ENCODE results near the gene CCDC83. TPM values are rescaled to one million over a fixed set of nuclear protein-coding genes. Genes with fewer than 3 reads are reported as not detected.
"Not testable (repeated sequence)": the region's sequence is repeated elsewhere in the genome, so short reads cannot be mapped to it uniquely, and the experiment has no call there.

The CCDC83 gene
- total RNA-seq, 2 experiments from 2014 or later, result not detected

DNA sequence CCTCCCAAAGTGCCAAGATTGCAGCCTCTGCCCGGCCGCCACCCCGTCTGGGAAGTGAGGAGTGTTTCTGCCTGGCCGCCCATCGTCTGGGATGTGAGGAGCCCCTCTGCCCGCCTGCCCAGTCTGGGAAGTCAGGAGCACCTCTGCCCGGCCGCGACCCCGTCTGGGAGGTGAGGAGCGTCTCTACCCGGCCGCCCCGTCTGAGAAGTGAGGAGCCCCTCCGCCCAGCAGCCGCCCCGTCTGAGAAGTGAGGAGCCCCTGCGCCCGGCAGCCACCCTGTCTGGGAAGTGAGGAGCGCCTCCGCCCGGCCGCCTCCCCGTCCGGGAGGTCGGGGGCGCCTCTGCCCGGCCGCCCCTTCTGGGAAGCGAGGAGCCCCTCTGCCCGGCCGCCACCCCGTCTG is 2.4 kb upstream of the CCDC83 start:
- not testable (repeated sequence) for H3K27me3 Mint-ChIP-seq, H3K36me3 Mint-ChIP-seq, H3K27ac Mint-ChIP-seq

DNA sequence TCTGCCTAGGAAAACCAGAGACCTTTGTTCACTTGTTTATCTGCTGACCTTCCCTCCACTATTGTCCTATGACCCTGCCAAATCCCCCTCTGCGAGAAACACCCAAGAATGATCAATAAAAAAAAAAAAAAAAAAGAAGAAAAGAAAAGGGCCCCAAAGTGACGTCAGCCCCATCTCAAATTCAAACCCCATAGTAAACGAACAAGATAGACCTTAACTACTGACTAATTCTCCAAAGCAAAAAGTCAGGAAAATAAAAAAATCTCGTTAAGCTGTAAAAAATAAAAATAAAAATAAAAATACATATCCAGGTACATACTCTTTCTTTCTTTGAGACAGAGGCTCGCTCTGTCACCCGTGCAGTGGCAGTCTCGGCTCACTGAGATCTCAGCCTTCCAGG is 1.6 kb upstream of the CCDC83 start:
- not testable (repeated sequence) for H3K9me3 Mint-ChIP-seq, DNase-seq, H3K36me3 Mint-ChIP-seq, H3K4me3 Mint-ChIP-seq, H3K27me3 Mint-ChIP-seq, H3K27ac Mint-ChIP-seq
- H3K4me1 Mint-ChIP-seq, result peaks cover 11% of the 10 kb centered on the region

More for the DNA sequence above, 2.4 kb upstream of the CCDC83 start:
- not testable (repeated sequence) for H3K9me3 Mint-ChIP-seq, DNase-seq, H3K4me3 Mint-ChIP-seq
- H3K4me1 Mint-ChIP-seq, result peaks cover 11% of the 10 kb centered on the region

DNA sequence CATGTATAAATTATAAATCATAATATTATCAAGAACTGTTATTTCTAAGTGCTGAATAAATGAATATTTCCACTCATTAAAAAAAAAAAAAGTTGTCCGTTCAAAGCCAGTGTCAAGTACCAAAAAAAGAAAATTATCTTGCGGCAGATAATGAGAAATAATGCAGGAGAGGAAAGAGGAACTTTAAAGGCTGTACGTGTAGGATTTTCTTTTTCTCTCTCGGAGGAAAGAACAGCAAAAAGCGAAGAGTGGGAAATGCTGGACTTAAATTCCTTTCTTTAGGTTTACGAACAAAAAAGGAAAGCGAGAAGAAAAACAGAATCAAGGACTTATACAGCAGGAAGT is 999 bp upstream of the CCDC83 start:
- Mint-ChIP-seq H3K36me3 (peaks cover 3% of the 10 kb centered on the region), H3K4me1 (peaks cover 11% of the 10 kb centered on the region)

DNA sequence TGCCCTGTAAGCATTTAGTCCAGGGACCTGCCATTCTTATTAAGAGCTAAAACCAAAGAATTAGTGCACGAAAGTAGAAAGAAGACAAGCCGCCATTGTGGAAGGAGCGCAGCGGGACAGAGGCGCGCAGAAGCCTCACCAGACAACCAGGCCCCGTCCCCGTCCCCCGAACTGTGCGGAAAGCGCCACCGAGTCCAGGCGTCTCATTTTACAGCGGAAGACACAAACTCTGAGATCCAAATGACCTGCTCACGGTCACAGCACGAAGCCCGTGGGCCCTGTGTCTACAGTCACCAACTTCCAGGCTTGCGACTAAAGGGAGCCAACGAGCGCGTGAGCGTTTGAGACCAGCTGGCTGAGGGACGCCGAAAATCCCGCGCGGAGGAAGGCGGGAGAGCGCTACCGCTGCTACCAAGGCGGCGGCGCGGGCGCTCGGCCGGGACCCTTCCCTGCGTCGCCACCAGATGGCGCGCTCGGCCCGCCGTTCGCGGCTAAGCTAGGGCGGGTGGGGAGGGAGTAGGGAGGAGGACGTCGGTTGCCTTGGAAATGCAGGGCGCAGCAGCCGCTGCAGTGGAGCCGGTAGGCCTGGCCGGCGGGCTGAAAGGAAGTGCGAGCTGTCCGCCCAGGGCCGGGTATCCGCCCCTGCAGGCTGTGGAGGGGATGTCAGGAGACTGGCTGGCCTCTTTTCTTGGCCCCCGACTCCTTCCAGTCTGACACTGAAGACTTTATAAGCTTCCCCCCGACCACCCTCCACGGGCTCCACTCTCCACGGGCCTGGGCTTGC is 434 bp upstream of the CCDC83 start:
- Mint-ChIP-seq H3K9me3 (peaks cover 3% of the 10 kb centered on the region), H3K4me1 (peaks cover 11% of the 10 kb centered on the region), H3K36me3 (peaks cover 3% of the 10 kb centered on the region), H3K4me3 (peak overlapping the region; percentile 88), H3K27me3 (peaks cover 3% of the 10 kb centered on the region), H3K27ac (peak overlapping the region; percentile 92)
- DNase-seq, result peak; percentile 94

More for the DNA sequence above, 999 bp upstream of the CCDC83 start:
- Mint-ChIP-seq H3K4me3 (peak overlapping the region; percentile 88), H3K9me3 (peaks cover 3% of the 10 kb centered on the region), H3K27ac (peak overlapping the region; percentile 92), H3K27me3 (peaks cover 3% of the 10 kb centered on the region)
- DNase-seq, result no peak

GRCh38 chr11:85857098-85857497 is 1.9 kb downstream of the CCDC83 start:
- Mint-ChIP-seq H3K36me3 (no peaks in the 10 kb centered on the region), H3K4me1 (peaks cover 11% of the 10 kb centered on the region), H3K27ac (no peak overlapping the region), H3K27me3 (peaks cover 5% of the 10 kb centered on the region), H3K4me3 (no peak overlapping the region), H3K9me3 (peaks cover 2% of the 10 kb centered on the region)
- no peak for DNase-seq

- H3K36me3 Mint-ChIP-seq, H3K9me3 Mint-ChIP-seq, H3K4me1 Mint-ChIP-seq, H3K27ac Mint-ChIP-seq, H3K4me3 Mint-ChIP-seq, DNase-seq: not testable (repeated sequence)
- H3K27me3 Mint-ChIP-seq, result peaks cover 11% of the 10 kb centered on the region
Measured at GRCh38 chr11:85859541-85859940, 4.4 kb downstream of the CCDC83 start.

- Mint-ChIP-seq H3K36me3 (no peaks in the 10 kb centered on the region), H3K4me1 (no peaks in the 10 kb centered on the region), H3K9me3 (peaks cover 2% of the 10 kb centered on the region), H3K27ac (no peak overlapping the region), H3K27me3 (peaks cover 8% of the 10 kb centered on the region), H3K4me3 (no peak overlapping the region)
- no peak for DNase-seq
Measured at GRCh38 chr11:85863855-85864254, 8.7 kb downstream of the CCDC83 start.

GRCh38 chr11:85866137-85866827 is 11.1 kb downstream of the CCDC83 start:
- no peaks in the 10 kb centered on the region for H3K4me1 Mint-ChIP-seq
- no peak overlapping the region for H3K4me3 Mint-ChIP-seq
- H3K36me3 Mint-ChIP-seq, result no peaks in the 10 kb centered on the region
- DNase-seq, result no peak
- peaks cover 8% of the 10 kb centered on the region for H3K27me3 Mint-ChIP-seq
- no peak overlapping the region for H3K27ac Mint-ChIP-seq
- H3K9me3 Mint-ChIP-seq, result no peaks in the 10 kb centered on the region

- Mint-ChIP-seq H3K36me3 (no peaks in the 10 kb centered on the region), H3K27ac (no peak overlapping the region), H3K4me1 (no peaks in the 10 kb centered on the region), H3K27me3 (peaks cover 5% of the 10 kb centered on the region), H3K9me3 (no peaks in the 10 kb centered on the region), H3K4me3 (no peak overlapping the region)
- DNase-seq, result no peak
Measured at GRCh38 chr11:85867751-85868150, 12.6 kb downstream of the CCDC83 start.

GRCh38 chr11:85869781-85870180 is 14.6 kb downstream of the CCDC83 start:
- Mint-ChIP-seq H3K4me3 (no peak overlapping the region), H3K27me3 (no peaks in the 10 kb centered on the region), H3K4me1 (peaks cover 11% of the 10 kb centered on the region), H3K36me3 (no peaks in the 10 kb centered on the region), H3K27ac (no peak overlapping the region), H3K9me3 (no peaks in the 10 kb centered on the region)
- DNase-seq, result no peak

- H3K4me1 Mint-ChIP-seq, result peaks cover 22% of the 10 kb centered on the region
- H3K27ac Mint-ChIP-seq, result no peak overlapping the region
- H3K36me3 Mint-ChIP-seq, result no peaks in the 10 kb centered on the region
- H3K27me3 Mint-ChIP-seq, result no peaks in the 10 kb centered on the region
- no peak overlapping the region for H3K4me3 Mint-ChIP-seq
- no peak for DNase-seq
- no peaks in the 10 kb centered on the region for H3K9me3 Mint-ChIP-seq
Measured at GRCh38 chr11:85874265-85874664, 19.1 kb downstream of the CCDC83 start.

DNA sequence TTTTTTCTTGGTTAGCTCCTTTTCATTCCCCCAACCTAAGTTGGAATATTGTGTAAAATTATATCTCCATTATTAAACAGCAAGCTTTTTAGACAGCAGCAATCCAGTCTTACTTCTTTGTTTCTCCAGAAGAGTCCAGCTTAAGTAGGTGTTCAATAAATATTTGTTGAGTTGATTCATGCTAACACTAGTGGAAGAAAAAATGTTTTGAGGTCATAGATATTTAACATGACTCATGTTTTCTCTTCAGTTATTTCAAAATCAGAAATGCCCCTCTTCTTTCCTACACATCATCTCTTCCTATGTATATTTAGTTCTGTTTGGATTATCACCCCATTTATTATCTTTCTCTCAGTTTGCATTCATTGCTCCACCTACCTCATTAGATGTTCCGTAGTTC is 20.3 kb downstream of the CCDC83 start:
- DNase-seq, result no peak
- H3K27ac Mint-ChIP-seq, result no peak overlapping the region
- no peaks in the 10 kb centered on the region for H3K36me3 Mint-ChIP-seq
- no peak overlapping the region for H3K4me3 Mint-ChIP-seq
- H3K4me1 Mint-ChIP-seq, result peaks cover 22% of the 10 kb centered on the region
- no peaks in the 10 kb centered on the region for H3K27me3 Mint-ChIP-seq
- no peaks in the 10 kb centered on the region for H3K9me3 Mint-ChIP-seq

DNA sequence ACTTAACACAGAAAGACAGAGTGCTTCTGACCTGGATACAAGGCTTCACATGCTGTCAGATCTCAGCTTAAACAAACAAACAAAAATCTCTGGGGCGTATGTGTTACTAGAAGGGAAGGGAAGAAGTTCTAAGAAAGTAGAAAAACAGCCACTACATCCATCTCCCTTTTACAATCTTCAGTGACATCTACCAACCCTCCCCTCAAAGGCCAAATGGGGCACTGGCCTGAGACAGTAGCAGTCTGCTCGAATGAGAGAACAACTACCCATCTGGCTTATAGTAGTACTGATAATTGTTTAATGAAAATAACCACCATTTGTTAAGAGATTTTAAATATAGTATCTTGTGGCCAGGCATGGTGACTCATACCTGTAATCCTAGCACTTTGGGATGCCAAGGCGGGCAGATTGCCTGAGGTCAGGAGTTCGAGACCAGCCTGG is 29.4 kb downstream of the CCDC83 start:
- Mint-ChIP-seq H3K27ac (no peak overlapping the region), H3K4me1 (no peaks in the 10 kb centered on the region), H3K9me3 (no peaks in the 10 kb centered on the region), H3K27me3 (peaks cover 3% of the 10 kb centered on the region), H3K4me3 (no peak overlapping the region), H3K36me3 (no peaks in the 10 kb centered on the region)
- DNase-seq, result no peak

GRCh38 chr11:85886089-85887056 is 31.2 kb downstream of the CCDC83 start:
- no peak overlapping the region for H3K27ac Mint-ChIP-seq
- H3K27me3 Mint-ChIP-seq, result peaks cover 3% of the 10 kb centered on the region
- no peaks in the 10 kb centered on the region for H3K4me1 Mint-ChIP-seq
- H3K4me3 Mint-ChIP-seq, result no peak overlapping the region
- DNase-seq, result no peak
- H3K9me3 Mint-ChIP-seq, result no peaks in the 10 kb centered on the region
- H3K36me3 Mint-ChIP-seq, result no peaks in the 10 kb centered on the region

GRCh38 chr11:85889108-85889507 is 33.9 kb downstream of the CCDC83 start:
- Mint-ChIP-seq H3K4me3 (no peak overlapping the region), H3K27ac (no peak overlapping the region), H3K4me1 (no peaks in the 10 kb centered on the region)

More at GRCh38 chr11:85889108-85889507, 33.9 kb downstream of the CCDC83 start:
- peaks cover 3% of the 10 kb centered on the region for H3K27me3 Mint-ChIP-seq
- no peak for DNase-seq
- no peaks in the 10 kb centered on the region for H3K9me3 Mint-ChIP-seq
- H3K36me3 Mint-ChIP-seq, result no peaks in the 10 kb centered on the region

Data from activated naive CD8-positive, alpha-beta T cell treated with anti-CD3 and anti-CD28 coated beads for 36 hours (primary cell).